GM12878 (cell line): Measurements from ENCODE around the gene ARCN1. TPM values are rescaled to one million over a fixed set of nuclear protein-coding genes. Genes with fewer than 3 reads are reported as not detected.

Source experiments
- ATAC-seq: fragments of 200-7000 bp; cut with Tn5 transposase; 3 replicates; pipeline ENCODE4 v1.9.1; 2020; ENCODE audit warnings: mild to moderate bottlenecking, moderate library complexity
- BruUV-seq: library from RNA; stranded (reverse); fragments of 400-500 nt; replicated peaks from 2 replicates; lab custom pipeline; 2021; lab: Mats Ljungman, UMichigan
- CTCF ChIA-PET: fragments of 300-600 bp; sonication (Branson Sonifier 250); formaldehyde crosslinking; extraction: SDS; loops from one replicate; lab custom pipeline; 2021; ENCODE audit warnings: inconsistent platforms; lab: Yijun Ruan, JAX
- POLR2A ChIA-PET: fragments of 350-600 bp; formaldehyde crosslinking; extraction: SDS; loops from one replicate; lab custom pipeline; 2021; ENCODE audit warnings: inconsistent platforms; lab: Charles Lee
- RAD21 ChIA-PET: fragments of 300-600 bp; sonication (Branson Sonifier 250); formaldehyde crosslinking; loops from one replicate; lab custom pipeline; 2023; ENCODE audit warnings: antibody characterized with exemption; ENCODE audit not compliant: unreplicated experiment; lab: Charles Lee
- SMC1A ChIA-PET: fragments of 300-600 bp; sonication (Branson Sonifier 250); formaldehyde crosslinking; loops from one replicate; lab custom pipeline; 2023; ENCODE audit not compliant: unreplicated experiment, uncharacterized antibody; lab: Charles Lee
- DNase-seq: peaks from one replicate; pipeline ENCODE4 v3.0.0-alpha.2; 2011; ENCODE audit warnings: low read depth, low spot score
- FAIRE-seq: peaks from 3 replicates; lab custom pipeline; 2011; peaks lifted over from hg19 to GRCh38; lab: Jason Lieb, UNC
- H2AFZ ChIP-seq: 2 replicates; pipeline ENCODE4 v1.6.0; 2011; ENCODE audit warnings: low read depth, low read length, control low read depth; ENCODE audit not compliant: control insufficient read depth
- H3K27ac ChIP-seq: 2 replicates; pipeline ENCODE4 v1.5.1; 2011; ENCODE audit warnings: control low read depth; ENCODE audit not compliant: control insufficient read depth, insufficient read depth
- H3K27me3 ChIP-seq, 2 experiments: replicated peaks in 1 of 2; 2 replicates each; pipeline versions ENCODE4 v1.6.0 to v1.6.1; 2011; ENCODE audit warnings: low read length in 1 of 2; ENCODE audit not compliant: control insufficient read depth in 2 of 2, insufficient read depth in 2 of 2
- H3K36me3 ChIP-seq, 2 experiments: 2 replicates each; pipeline ENCODE4 v1.5.1; 2011; ENCODE audit warnings: low read length in 1 of 2; ENCODE audit not compliant: control insufficient read depth in 2 of 2, insufficient read depth in 2 of 2
- H3K4me1 ChIP-seq: 2 replicates; pipeline ENCODE4 v1.6.1; 2011; ENCODE audit warnings: mild to moderate bottlenecking, low read length, moderate library complexity, mixed read lengths; ENCODE audit not compliant: control insufficient read depth, insufficient read depth
- H3K4me2 ChIP-seq: 2 replicates; pipeline ENCODE4 v1.6.0; 2011; ENCODE audit warnings: control low read depth; ENCODE audit not compliant: control insufficient read depth, insufficient read depth
- H3K4me3 ChIP-seq: fragments of 200-600 bp; sonication (generic); 2 replicates; pipeline ENCODE4 v1.5.1; 2016
- H3K79me2 ChIP-seq: 2 replicates; pipeline ENCODE4 v1.6.0; 2011; ENCODE audit warnings: low read length; ENCODE audit not compliant: control insufficient read depth, insufficient read depth
- H3K9ac ChIP-seq: 2 replicates; pipeline ENCODE4 v1.8.0; 2011; ENCODE audit warnings: low read length, control low read depth, mixed read lengths; ENCODE audit not compliant: control insufficient read depth, insufficient read depth
- H3K9me3 ChIP-seq: replicated peaks from 3 replicates; pipeline ENCODE4 v1.5.1; 2011; ENCODE audit warnings: mild to moderate bottlenecking, low read length; ENCODE audit not compliant: control insufficient read depth, insufficient read depth
- H4K20me1 ChIP-seq: 2 replicates; pipeline ENCODE4 v1.6.0; 2011; ENCODE audit not compliant: control insufficient read depth, insufficient read depth
- CREB1 ChIP-seq: IDR thresholded peaks from 2 replicates; pipeline ENCODE4 v1.6.1; 2012; ENCODE audit warnings: low read depth, mild to moderate bottlenecking, inconsistent platforms
- EGR1 ChIP-seq, 2 experiments: IDR thresholded peaks; 1 replicate in 1 of 2; 2 replicates in 1 of 2; pipeline ENCODE4 v1.6.1; 2011 to 2012; ENCODE audit warnings: low read depth in 2 of 2, low read length in 2 of 2, borderline replicate concordance in 1 of 2, mild to moderate bottlenecking in 1 of 2, moderate library complexity in 1 of 2
- EP300 ChIP-seq, 2 experiments: fragments of 150-350 bp in 1 of 2; IDR thresholded peaks; 2 replicates each; pipeline ENCODE4 v1.6.1; 2011 to 2012; ENCODE audit warnings: low read depth in 2 of 2, low read length in 2 of 2, borderline replicate concordance in 1 of 2, improper control_type of control experiment in 1 of 2, inconsistent platforms in 1 of 2; ENCODE audit not compliant: control insufficient read depth in 1 of 2
- IRF4 ChIP-seq: IDR thresholded peaks from 2 replicates; pipeline ENCODE4 v1.6.1; 2011; ENCODE audit warnings: low read depth, low read length
- NFYA ChIP-seq: IDR thresholded peaks from 2 replicates; pipeline ENCODE4 v1.6.1; 2011; ENCODE audit warnings: low read depth, mild to moderate bottlenecking, low read length, improper control_type of control experiment, borderline replicate concordance
- NR2C1 ChIP-seq: fragments of 450-650 bp; IDR thresholded peaks from 2 replicates; pipeline ENCODE4 v1.6.1; 2017; ENCODE audit warnings: antibody characterized with exemption, mild to moderate bottlenecking, moderate library complexity
- POLR2AphosphoS5 ChIP-seq: IDR thresholded peaks from 2 replicates; pipeline ENCODE4 v1.6.1; 2011; ENCODE audit warnings: mild to moderate bottlenecking, low read length, inconsistent platforms
- RCOR1 ChIP-seq: conservative IDR thresholded peaks from 2 replicates; pipeline ENCODE4 v1.6.1; 2012; ENCODE audit warnings: low read depth, low read length, improper control_type of control experiment
- RELA ChIP-seq: fragments of 450-650 bp; IDR thresholded peaks from 2 replicates; pipeline ENCODE4 v1.8.0; 2014; ENCODE audit warnings: borderline replicate concordance; ENCODE audit not compliant: partially characterized antibody
- ZSCAN29 ChIP-seq: fragments of 450-650 bp; IDR thresholded peaks from 2 replicates; pipeline ENCODE4 v1.6.1; 2017; ENCODE audit warnings: mild to moderate bottlenecking, moderate library complexity
- WGBS: methylation state at CpG from one replicate; pipeline ENCODE4 v1.1.6; 2016; ENCODE audit warnings: low lambda C conversion rate; ENCODE audit not compliant: insufficient replicate concordance, insufficient coverage; ENCODE audit errors: missing lambda C conversion rate; 5-methylcytosine and 5-hydroxymethylcytosine counted together
- in situ Hi-C: fragments of 300-500 bp; cut with MboI; formaldehyde crosslinking; loops from 9 replicates; pipeline ENCODE4 v1.14.3; 2018; ENCODE audit warnings: mixed read lengths
- intact Hi-C: fragments of 100-400 bp; cut with micrococcal nuclease; formaldehyde crosslinking; loops from one replicate; pipeline ENCODE4 v1.14.2; 2022; ENCODE audit not compliant: unreplicated experiment
- polyA plus RNA-seq, 11 experiments: library from polyadenylated mRNA; depleted of rRNA in 4 of 11; unstranded in 6 of 11; stranded (reverse) in 5 of 11; fragments of >200 nt; fragmentation: Nextera tagmentation in 4 of 11; fragmentation: Illumina TruSeq in 1 of 11; extraction: Ambion mirVana in 4 of 11; extraction: Trizol in 1 of 11; gene quantifications; 1 replicate in 1 of 11; 2 replicates in 10 of 11; pipeline versions ENCODE4 v1.2.1 to v1.2.3, GENCODE V29; 2011 to 2016; ENCODE audit warnings: inconsistent platforms in 2 of 11, missing spikeins in 2 of 11, low read depth in 1 of 11
- total RNA-seq, 4 experiments: library from RNA; depleted of rRNA in 3 of 4; stranded (reverse); fragments of >200 nt in 3 of 4; fragmentation: Illumina TruSeq in 1 of 4; extraction: Trizol in 1 of 4; gene quantifications; 2 replicates each; pipeline versions ENCODE4 v1.2.1 to v1.2.3, GENCODE V29; 2013 to 2021
- TF ChIP-seq, protein P1 (sequence below): fragments of 450-650 bp; IDR thresholded peaks from 2 replicates; pipeline ENCODE4 v1.6.1; 2016; ENCODE audit warnings: mild to moderate bottlenecking

Gene ARCN1
- total and polyA plus RNA-seq, 10 of the 15 experiments (the other 5 are each of a cell fraction or from before 2014, with no cell fraction given): 33.3 to 172 (median 106) TPM

DNA sequence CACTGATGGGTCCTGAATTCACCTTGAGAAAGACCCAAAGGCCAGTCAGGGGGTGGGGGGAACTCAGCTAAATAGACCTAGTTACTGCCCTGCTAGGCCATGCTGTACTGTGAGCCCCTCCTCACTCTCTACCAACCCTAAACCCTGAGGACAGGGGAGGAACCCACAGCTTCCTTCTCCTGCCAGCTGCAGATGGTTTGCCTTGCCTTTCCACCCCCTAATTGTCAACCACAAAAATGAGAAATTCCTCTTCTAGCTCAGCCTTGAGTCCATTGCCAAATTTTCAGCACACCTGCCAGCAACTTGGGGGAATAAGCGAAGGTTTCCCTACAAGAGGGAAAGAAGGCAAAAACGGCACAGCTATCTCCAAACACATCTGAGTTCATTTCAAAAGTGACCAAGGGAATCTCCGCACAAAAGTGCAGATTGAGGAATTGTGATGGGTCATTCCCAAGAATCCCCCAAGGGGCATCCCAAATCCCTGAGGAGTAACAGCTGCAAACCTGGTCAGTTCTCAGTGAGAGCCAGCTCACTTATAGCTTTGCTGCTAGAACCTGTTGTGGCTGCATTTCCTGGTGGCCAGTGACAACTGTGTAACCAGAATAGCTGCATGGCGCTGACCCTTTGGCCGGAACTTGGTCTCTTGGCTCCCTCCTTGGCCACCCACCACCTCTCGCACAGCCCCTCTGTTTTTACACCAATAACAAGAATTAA is 47.3 kb upstream of the ARCN1 start:
- 86% methylated on average over 6 of the region's 6 CpGs for WGBS
- DNase-seq: no peak
- H3K9ac ChIP-seq: no peak overlapping the region
- ChIA-PET CTCF (interaction anchor here (0.6 to 0.9 kb wide), 2 partner anchors 19 to 23 kb away, joined by 3 read pairs; no protein-coding TSS in a partner anchor), SMC1A (interaction anchor here (0.6 to 0.9 kb wide), 2 partner anchors 12 to 646 kb away, joined by 3 to 5 read pairs; no protein-coding TSS in a partner anchor), RAD21 (interaction anchor here (0.6 kb wide), 1 partner anchor 118 kb away, joined by 3 read pairs; no protein-coding TSS in a partner anchor), POLR2A (interaction anchor here (0.6 to 1.0 kb wide), 4 partner anchors 62 to 1136 kb away, joined by 3 to 5 read pairs (median 3); partner anchors contain the start of gene ATP5MG)
- intact Hi-C loops: no loop called here
- H3K4me1 ChIP-seq: 0 out of 2 replicates have a peak, but pooled peaks cover 3% of the 10 kb centered on the region
- no peak for TF ChIP-seq IRF4
- no peaks in the 10 kb centered on the region for H3K27me3 ChIP-seq
- H4K20me1 ChIP-seq: no peaks in the 10 kb centered on the region; the same call in 1 of the 2 replicates
- in situ Hi-C loops: no loop called here
- H3K9me3 ChIP-seq: no peaks in the 10 kb centered on the region
- no peak for FAIRE-seq
- no TSS peak for BruUV-seq
- no peak overlapping the region for H3K27ac ChIP-seq
- H3K79me2 ChIP-seq: no peaks in the 10 kb centered on the region
- H3K36me3 ChIP-seq: peaks cover 18 to 26% of the 10 kb centered on the region in 2 experiments
- no peak overlapping the region for H3K4me3 ChIP-seq
- no peak overlapping the region for H2AFZ ChIP-seq
- H3K4me2 ChIP-seq: no peak overlapping the region
- ATAC-seq: no peak

DNA sequence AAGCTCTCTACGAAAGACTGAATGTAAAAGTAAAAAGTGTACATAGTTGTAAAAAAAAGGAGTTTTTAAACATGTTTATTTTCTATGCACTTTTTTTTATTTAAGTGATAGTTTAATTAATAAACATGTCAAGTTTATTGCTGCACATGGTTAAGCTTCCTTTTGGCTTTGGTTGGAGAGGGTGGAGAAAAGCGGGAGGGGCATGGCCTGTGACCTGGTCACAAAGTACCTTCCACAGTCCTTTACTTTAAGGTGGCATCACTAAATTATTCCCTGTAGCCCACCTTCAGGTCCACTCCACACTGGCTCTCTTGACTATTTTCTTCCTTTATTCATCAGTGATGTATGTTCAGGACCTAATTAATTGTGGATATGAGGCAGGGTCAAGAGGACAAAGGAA is 45.5 kb upstream of the ARCN1 start:
- POLR2A ChIA-PET: interaction anchor here (0.5 to 0.6 kb wide), 2 partner anchors 21 to 264 kb away, joined by 3 to 4 read pairs; no protein-coding TSS in a partner anchor
- TF ChIP-seq, protein P1, sequence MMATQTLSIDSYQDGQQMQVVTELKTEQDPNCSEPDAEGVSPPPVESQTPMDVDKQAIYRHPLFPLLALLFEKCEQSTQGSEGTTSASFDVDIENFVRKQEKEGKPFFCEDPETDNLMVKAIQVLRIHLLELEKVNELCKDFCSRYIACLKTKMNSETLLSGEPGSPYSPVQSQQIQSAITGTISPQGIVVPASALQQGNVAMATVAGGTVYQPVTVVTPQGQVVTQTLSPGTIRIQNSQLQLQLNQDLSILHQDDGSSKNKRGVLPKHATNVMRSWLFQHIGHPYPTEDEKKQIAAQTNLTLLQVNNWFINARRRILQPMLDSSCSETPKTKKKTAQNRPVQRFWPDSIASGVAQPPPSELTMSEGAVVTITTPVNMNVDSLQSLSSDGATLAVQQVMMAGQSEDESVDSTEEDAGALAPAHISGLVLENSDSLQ: no peak
- no peak for TF ChIP-seq EP300 (IDR thresholded peaks at IDR 0.05; ENCODE audit: borderline replicate concordance in 1 of 2, control insufficient read depth in 1 of 2, low read depth in 2 of 2, low read length in 2 of 2)
- TF ChIP-seq POLR2AphosphoS5: no peak
- TF ChIP-seq ZSCAN29: no peak
- no peak for TF ChIP-seq NFYA
- TF ChIP-seq CREB1: no peak
- TF ChIP-seq NR2C1: no peak
- no peak for TF ChIP-seq RELA
- TF ChIP-seq RCOR1: no peak
- TF ChIP-seq EGR1 (IDR thresholded peaks at IDR 0.05; ENCODE audit: borderline replicate concordance in 1 of 2, low read depth in 2 of 2, low read length in 2 of 2): no peak

More for the DNA sequence above, 45.5 kb upstream of the ARCN1 start:
- no peak for FAIRE-seq
- ChIA-PET CTCF (interaction anchor here (0.6 to 1.4 kb wide), 5 partner anchors 12 to 356 kb away, joined by 3 read pairs; no protein-coding TSS in a partner anchor), RAD21 (no interaction called here), SMC1A (interaction anchor here (1.4 kb wide), 1 partner anchor 17 kb away, joined by 7 read pairs; no protein-coding TSS in a partner anchor)
- Histone ChIP-seq H3K9me3 (no peaks in the 10 kb centered on the region), H3K4me2 (no peak overlapping the region), H3K4me3 (no peak overlapping the region), H2AFZ (no peak overlapping the region), H3K9ac (no peak overlapping the region), H3K36me3 (peaks cover 15 to 19% of the 10 kb centered on the region in 2 experiments), H3K27ac (no peak overlapping the region), H3K79me2 (no peaks in the 10 kb centered on the region), H4K20me1 (no peaks in the 10 kb centered on the region; the same call in 1 of the 2 replicates), H3K27me3 (no peaks in the 10 kb centered on the region), H3K4me1 (0 out of 2 replicates have a peak, but pooled peaks cover 3% of the 10 kb centered on the region)
- WGBS: 100% methylated on average over 2 of the region's 2 CpGs
- intact Hi-C loops (no loop called here), in situ Hi-C loops (no loop called here)
- no peak for ATAC-seq
- no TSS peak for BruUV-seq
- no peak for DNase-seq
